HepG2 (cell line): ENCODE measurements around the gene NTN4. TPM values are rescaled to one million over a fixed set of nuclear protein-coding genes. Genes with fewer than 3 reads are reported as not detected.
A peak's percentile ranks its signal among the peaks of the same experiment; 100 is the strongest.

Experiments
- ARID4A ChIP-seq: sonication (generic); formaldehyde crosslinking; IDR thresholded peaks from 2 replicates; pipeline ENCODE4 v1.5.0; 2020; ENCODE audit warnings: mild to moderate bottlenecking, missing genetic modification reagents, borderline replicate concordance
- HIC2 ChIP-seq: sonication (generic); formaldehyde crosslinking; IDR thresholded peaks from 2 replicates; pipeline ENCODE4 v1.9.0; 2022; ENCODE audit warnings: low read depth, missing genetic modification reagents
- IRF9 ChIP-seq: sonication (generic); formaldehyde crosslinking; IDR thresholded peaks from 2 replicates; pipeline ENCODE4 v1.8.0; 2022; ENCODE audit warnings: missing genetic modification reagents, mild to moderate bottlenecking, borderline replicate concordance
- SRSF9 ChIP-seq: fragments of 200-400 bp; formaldehyde crosslinking; IDR thresholded peaks from 2 replicates; pipeline ENCODE4 v1.6.1; 2018; ENCODE audit warnings: borderline replicate concordance, mild to moderate bottlenecking, low read depth, low read length; ENCODE audit not compliant: insufficient read depth, poor library complexity, severe bottlenecking
- TEAD3 ChIP-seq: optimal IDR thresholded peaks from 2 replicates; pipeline ENCODE3; 2016; ENCODE audit warnings: borderline replicate concordance
- ZBTB40 ChIP-seq, 2 experiments: fragments of 450-650 bp in 1 of 2; sonication (generic) in 1 of 2; formaldehyde crosslinking in 1 of 2; IDR thresholded peaks; 2 replicates each; pipeline versions ENCODE4 v1.6.1 to v1.8.0; 2016 to 2022; ENCODE audit warnings: antibody characterized with exemption in 1 of 2, mild to moderate bottlenecking in 1 of 2, missing genetic modification reagents in 1 of 2
- ZFP36 ChIP-seq: fragments of 150-350 bp; IDR thresholded peaks from 2 replicates; pipeline ENCODE4 v1.6.1; 2018; ENCODE audit warnings: borderline replicate concordance, low read length, low read depth; ENCODE audit not compliant: partially characterized antibody
- ZNF563 ChIP-seq: sonication (generic); formaldehyde crosslinking; IDR thresholded peaks from 2 replicates; pipeline ENCODE4 v1.8.0; 2022; ENCODE audit warnings: mild to moderate bottlenecking, moderate library complexity, missing genetic modification reagents
- ZNF891 ChIP-seq: sonication (generic); formaldehyde crosslinking; IDR thresholded peaks from 2 replicates; pipeline ENCODE4 v1.5.0; 2020; ENCODE audit warnings: mild to moderate bottlenecking, missing genetic modification reagents
- polyA plus RNA-seq, 8 experiments: library from polyadenylated mRNA; depleted of rRNA in 3 of 8; stranded (reverse) in 7 of 8; unstranded in 1 of 8; fragments of >200 nt; fragmentation: Illumina TruSeq in 4 of 8; extraction: Trizol in 4 of 8; gene quantifications; 2 replicates each; pipeline versions ENCODE4 v1.2.1 to v1.2.3, GENCODE V29; 2011 to 2016; ENCODE audit warnings: low read depth in 4 of 8, missing spikeins in 1 of 8, mixed read lengths in 1 of 8; ENCODE audit not compliant: insufficient read depth in 1 of 8
- total RNA-seq, 5 experiments: library from RNA; depleted of rRNA; stranded (reverse); fragments of >200 nt; fragmentation: Illumina TruSeq; extraction: Trizol; gene quantifications; 2 replicates each; pipeline ENCODE4 v1.2.3, GENCODE V29; 2016; ENCODE audit warnings: low read depth in 1 of 5

Gene NTN4
- total and polyA plus RNA-seq, 2 of the 13 experiments (the other 11 are each of a cell fraction or from before 2014, with no cell fraction given) = 7.8 to 11.5 TPM

- TF ChIP-seq ARID4A = no peak; the same call in 1 of the 2 replicates
- no peak for TF ChIP-seq ZBTB40 (IDR thresholded peaks at IDR 0.05)
- TF ChIP-seq ZBTB40 (CRISPR knock-in tag; IDR thresholded peaks at IDR 0.05) = no peak
- TF ChIP-seq ZFP36 = no peak
- no peak for TF ChIP-seq TEAD3 (CRISPR knock-in tag)
- TF ChIP-seq HIC2 (CRISPR knock-in tag) = no peak
- TF ChIP-seq ZNF563 (CRISPR knock-in tag) = no peak
- TF ChIP-seq IRF9 (CRISPR knock-in tag) = 0 out of 2 replicates have a peak, but pooled peaks have one; percentile 22
- TF ChIP-seq SRSF9 = no peak
- TF ChIP-seq ZNF891 (CRISPR knock-in tag) = 0 out of 2 replicates have a peak, but pooled peaks have one; percentile 48
Measured at GRCh38 chr12:95790917-95791849, 619 bp upstream of the NTN4 start (continued).
